ENCODE measurements around the gene LCE6A.

GRCh38 chr1:152884506-152884905, 41.9 kb downstream of the LCE6A start:
- no peak for TF ChIP-seq YY1 (IDR thresholded peaks at IDR 0.05; ENCODE audit: insufficient read depth, insufficient read length)
- no peak for TF ChIP-seq ZNF274 (IDR thresholded peaks at IDR 0.05; ENCODE audit: low read depth, low read length)
- TF ChIP-seq SUZ12 (IDR thresholded peaks at IDR 0.05; ENCODE audit: extremely low read depth, insufficient read depth, insufficient read length) = no peak

All from NT2/D1 (cell line).